ENCODE measurements around the gene EDEM1.
"Not testable (repeated sequence)": the region's sequence is repeated elsewhere in the genome, so short reads cannot be mapped to it uniquely, and the experiment has no call there.

EDEM1 gene
- 376 to 483 reads per million in 2 experiments for total RNA-seq

DNA sequence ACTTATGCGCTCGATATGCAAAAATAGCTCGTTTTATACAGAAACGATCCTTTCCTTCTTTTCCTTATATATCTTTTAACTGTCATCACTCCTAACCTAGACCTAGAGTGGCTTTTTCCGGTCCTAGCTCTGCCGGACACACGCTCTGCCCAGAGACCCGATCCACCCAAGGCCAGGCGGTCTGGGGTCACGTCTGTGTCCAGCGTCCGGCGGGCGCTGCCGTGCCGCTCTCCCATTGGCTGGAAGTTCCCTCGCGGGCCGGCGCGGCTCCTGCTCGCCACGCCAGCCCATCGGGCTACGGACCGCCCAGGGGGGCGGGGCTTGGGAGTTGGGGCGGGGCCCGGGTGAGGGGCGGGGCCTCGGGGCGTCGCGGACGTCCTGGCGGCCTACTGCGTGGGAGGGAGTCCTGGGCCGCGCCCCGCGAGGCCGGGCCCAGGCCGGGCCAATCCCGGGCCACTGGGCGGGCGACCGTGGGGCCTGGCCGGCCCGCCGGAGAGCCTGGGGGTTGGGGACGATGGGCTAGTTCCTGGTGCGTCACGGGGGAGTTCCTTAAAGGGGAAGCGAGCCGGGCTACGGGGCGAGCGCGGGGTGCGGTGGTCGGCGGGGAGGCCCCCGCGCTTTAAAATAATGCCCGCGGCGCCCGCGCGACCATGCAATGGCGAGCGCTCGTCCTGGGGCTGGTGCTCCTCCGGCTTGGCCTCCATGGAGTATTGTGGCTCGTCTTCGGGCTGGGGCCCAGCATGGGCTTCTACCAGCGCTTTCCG, at the start of gene EDEM1:
TSS of gene EDEM1 (plus strand) at position 552 of the 764 bp plus-strand sequence. CDS start at position 651, 99 bp downstream.
- DNase-seq (ENCODE audit: low read depth): peak; percentile 88

DNA sequence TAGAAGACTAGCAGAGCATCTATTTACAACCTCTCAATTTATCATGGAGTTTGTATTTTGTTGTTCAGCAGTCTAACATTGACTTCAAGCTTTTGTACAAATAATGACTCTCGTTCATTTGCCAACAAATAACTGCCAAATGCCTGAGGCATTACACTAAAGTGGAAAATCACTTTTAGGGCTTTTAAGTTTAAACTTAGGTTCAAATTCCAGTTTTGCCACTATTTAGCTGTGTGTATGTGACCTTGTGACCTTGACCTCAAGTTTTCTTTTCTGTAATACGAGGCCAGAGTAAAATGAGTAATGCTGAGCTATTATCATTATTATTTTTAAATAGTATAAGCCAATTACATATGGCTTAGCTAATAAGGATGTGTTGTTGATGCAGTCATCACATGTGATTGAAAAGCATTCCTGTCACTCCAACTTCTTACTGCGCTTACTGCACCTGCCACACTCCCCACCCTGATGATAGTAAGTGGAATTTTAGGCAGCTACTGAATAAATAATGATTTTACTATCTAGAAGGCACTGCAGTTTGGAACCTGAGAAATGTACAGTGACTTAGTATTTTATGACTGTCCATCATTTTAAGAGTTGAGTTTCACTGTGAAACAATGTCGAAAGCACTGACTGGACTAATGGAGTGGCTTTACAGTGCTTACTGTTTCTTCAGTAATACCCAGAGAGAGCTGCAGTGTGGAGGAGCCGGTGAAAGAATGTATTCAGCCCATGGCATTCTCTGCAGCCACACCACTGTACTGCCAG, 49.1 kb upstream of the EDEM1 start:
- DNase-seq (ENCODE audit: low read depth): no peak

DNA sequence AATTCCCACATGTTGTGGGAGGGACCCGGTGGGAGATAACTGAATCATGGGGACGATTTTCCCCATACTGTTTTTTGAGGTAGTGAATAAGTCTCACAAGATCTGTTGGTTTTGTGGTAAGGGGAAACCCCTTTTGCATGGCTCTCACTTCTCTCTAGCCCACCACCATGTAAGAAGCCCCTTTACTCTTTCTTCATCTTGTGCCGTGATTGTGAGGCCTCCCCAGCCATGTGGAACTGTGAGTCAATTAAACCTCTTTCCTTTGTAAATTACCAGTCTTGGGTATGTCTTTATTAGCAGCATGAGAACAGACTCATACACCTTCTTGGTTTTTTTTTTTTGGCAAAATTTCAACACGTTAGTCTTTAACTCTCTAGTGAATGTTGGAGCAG, 47.3 kb upstream of the EDEM1 start:
- no peak for DNase-seq (ENCODE audit: low read depth)

DNA sequence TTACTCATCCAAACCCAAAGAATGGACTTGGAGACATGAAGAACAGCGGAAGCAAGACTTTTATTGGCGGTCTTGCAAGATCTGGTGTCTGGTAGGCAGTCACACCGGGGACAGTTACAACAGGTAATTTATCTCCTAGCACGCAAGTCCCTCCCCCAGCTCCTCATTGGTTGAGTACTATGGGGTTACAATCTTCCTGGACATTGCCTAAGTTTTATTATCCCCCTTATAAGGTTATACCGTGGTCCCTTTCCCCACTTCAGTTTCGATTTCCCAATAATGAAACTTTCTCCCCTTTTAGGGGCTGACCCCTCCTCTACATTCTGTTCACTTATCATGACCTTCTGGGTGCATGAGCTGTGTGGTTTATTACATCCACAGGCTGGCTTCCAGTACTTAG, 46.7 kb upstream of the EDEM1 start:
- no peak for DNase-seq (ENCODE audit: low read depth)

DNA sequence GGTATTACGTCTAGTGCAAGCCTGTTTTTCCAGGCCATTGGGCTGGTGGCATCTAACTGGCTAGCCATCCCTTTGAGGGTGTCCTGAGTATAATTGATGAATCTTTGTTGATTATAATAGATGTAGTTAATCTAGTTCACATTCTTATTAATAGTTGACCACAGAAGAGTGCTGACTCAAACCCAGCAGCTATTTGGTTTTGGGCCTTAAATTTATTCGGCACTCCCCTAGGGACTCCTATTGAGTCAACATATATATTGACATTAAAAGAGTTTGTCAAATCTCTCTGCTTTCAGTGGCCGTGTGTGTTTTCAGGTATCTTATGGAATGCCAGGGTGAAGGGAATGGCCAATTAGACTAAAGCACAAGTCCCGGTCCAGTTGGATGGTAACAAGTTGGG, 45.7 kb upstream of the EDEM1 start:
- DNase-seq (ENCODE audit: low read depth): no peak

DNA sequence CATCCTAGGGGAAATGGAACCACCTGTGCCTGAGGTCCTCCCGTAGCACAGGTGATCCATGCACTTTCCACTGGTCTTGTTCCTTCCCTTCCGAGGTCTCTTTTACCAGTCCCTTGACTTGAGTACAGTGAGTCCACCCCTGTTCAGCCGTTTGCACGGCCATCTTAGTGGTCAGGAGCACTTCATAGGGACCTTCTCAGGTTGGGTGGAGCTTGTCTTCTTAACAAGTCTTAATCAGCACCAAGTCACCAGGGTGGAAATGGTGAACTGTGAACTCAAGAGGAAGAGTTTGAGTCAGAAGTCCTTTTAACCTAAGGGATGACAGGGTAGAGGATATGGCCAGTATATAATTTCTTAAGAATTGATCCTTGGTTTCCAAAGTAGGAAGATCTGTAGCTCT, 44.0 kb upstream of the EDEM1 start:
- no peak for DNase-seq (ENCODE audit: low read depth)

DNA sequence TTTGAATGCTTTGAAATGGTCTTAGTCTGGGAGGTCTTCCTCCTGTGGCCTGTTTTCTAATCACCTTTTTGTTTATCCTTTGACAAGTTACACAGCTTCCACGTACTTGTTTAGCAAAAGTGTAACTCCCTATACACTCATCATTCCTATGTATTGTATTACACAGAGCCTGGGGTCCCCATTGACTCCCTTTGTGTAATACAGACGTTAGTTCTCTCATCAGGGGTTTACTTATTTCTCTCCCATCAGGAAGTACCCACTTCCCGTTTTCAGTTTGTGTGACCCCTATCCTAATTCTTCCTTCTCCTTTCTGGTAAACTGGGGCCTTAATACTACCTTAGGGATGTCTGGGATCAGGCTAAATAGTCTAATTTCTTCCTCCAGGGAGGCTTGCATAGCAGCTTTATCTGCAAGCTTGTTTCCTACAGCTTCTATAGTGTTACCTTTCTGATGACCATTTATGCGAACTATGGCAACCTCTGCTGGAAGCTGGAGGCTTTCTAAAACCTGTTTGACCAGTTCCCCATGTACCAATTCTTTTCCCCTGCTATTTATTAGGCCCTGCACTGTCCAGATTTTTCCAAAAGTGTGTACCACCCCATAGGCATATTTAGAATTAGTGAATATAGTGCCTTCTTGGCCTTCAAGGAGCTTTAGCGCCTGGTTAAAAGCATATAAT, 43.1 kb upstream of the EDEM1 start:
- no peak for DNase-seq (ENCODE audit: low read depth)

DNA sequence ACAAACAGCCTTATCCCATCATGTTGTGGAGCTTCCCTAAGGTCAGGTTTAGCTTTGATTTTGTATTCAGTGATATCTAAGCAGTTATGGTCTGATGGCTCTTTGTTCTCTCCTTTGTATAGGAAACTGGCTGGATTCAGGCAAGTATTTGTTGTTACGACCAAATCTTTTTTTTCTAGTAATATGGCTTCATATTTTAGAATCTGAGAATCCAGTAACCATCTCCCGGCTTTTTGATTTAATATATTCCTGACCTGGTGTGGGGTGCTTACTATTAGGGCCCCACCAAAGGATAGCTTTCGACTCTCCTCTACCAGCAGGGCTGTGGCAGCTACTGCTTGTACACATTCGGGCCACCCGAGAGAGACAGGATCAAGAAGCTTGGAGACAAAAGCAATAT, 42.4 kb upstream of the EDEM1 start:
- DNase-seq (ENCODE audit: low read depth): no peak

DNA sequence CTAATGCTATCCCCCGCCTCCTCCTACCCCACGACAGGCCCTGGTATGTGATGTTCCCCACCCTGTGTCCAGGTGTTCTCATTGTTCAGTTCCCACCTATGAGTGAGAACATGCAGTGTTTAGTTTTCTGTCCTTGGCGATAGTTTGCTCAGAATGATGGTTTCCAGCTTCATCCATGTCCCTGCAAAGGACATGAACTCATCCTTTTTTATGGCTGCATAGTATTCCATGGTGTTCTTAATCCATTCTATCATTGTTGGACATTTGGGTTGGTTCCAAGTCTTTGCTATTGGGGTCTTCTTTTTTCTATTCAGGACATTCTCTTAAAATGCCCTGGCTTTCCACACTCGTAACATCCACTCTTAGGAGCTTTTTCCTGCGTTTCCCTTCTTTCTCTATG, 40.4 kb upstream of the EDEM1 start:
- DNase-seq (ENCODE audit: low read depth): not testable (repeated sequence)

DNA sequence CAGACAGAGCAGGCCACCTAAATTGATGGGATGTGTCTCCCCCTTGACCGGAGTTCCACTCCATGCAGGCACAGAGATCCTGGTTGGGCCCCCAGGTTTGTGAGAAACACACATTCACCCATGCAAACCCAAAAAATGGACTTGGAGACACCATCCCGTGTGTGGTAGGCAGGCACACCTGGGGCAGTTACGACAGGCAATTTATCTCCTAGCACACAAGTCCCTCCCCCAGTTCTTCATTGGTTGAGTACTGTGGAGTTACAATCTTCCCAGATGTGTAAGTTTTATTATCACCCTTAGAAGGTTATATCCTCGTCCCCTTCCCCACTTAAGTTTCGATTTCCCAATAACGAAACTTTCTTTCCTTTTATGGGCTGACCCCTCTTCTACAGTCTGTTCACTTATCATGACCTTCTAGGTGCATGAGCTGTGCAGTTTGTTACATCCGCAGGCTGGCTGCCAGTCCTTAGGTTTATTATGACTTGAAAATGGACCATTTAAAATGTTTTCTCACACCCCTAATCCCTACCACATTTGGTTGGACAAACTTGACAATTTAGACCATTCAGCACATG, 38.1 kb upstream of the EDEM1 start:
- no peak for DNase-seq (ENCODE audit: low read depth)

DNA sequence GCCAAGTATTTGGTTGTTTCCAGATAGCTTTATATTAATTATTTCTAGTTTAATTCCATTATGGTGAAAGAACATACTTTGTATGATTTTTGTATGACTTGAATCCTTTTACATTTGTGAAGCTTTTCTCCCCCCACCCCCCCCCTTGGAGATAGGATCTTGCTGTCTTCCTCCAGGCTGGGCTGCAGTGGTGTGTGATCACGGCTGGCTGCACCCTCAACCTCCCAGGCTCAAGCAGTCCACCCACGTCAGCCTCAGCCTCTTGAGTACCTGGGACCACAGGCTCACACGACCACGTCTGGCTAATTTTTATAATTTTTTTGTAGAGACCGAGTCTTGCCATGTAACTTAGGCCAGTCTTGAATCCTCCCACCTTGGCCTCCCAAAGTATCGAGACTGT, 35.9 kb upstream of the EDEM1 start:
- DNase-seq (ENCODE audit: low read depth): no peak

DNA sequence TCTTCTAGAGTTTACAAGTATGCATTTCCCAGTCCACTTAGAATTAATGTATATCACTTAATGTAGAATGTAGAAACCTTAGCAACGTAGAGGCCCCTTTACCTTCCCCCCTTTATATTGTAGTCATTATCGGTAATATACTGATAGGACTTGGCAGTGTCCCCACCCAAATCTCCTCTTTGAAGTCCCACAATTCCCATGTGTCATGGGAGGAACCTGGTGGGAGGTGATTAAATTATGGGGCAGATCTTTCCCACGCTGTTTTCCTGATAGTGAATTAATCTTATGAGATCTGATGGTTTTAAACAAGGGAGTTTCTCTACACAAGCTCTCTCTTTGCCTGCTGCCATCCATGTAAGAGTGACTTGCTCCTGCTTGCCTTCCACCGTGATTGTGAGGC, 34.4 kb upstream of the EDEM1 start:
- DNase-seq (ENCODE audit: low read depth): no peak

DNA sequence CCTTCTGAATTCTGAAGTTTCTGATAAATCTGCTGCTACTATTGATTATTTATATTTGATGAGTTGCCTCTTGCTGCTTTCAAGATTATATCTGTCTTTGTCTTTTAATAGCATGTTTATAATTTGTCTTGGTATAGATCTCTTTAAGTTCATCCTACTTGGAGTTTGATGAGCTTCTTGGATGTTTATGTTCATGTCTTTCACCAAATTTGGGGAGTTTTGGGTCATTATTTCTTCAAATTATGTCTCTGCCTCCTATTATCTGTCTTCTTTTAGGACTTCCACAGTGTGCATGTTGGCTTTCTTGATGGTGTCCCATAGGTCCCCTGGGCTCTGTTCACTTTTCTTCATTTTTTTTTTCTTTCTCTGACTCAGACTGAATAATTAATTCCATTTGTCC, 32.3 kb upstream of the EDEM1 start:
- DNase-seq (ENCODE audit: low read depth): no peak

DNA sequence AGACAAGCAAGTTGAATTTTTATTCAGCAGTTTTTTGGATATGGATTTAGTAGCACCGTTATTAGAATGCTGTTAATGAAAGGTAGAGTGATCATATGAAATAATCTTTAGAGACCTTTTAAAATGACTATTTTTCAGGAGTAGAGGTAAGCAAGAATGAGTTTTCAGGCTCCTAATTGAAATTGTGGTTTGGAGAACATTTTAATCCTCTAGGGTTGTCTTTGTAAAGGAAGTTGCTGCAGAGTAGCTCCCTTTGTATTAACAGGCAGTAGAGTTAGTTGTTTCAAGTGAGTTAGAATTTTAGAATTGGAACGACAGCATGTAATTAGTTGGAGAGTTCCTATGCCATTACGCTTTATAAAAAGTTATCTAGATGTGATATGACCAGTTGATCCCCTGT, 27.2 kb upstream of the EDEM1 start:
- no peak for DNase-seq (ENCODE audit: low read depth)

DNA sequence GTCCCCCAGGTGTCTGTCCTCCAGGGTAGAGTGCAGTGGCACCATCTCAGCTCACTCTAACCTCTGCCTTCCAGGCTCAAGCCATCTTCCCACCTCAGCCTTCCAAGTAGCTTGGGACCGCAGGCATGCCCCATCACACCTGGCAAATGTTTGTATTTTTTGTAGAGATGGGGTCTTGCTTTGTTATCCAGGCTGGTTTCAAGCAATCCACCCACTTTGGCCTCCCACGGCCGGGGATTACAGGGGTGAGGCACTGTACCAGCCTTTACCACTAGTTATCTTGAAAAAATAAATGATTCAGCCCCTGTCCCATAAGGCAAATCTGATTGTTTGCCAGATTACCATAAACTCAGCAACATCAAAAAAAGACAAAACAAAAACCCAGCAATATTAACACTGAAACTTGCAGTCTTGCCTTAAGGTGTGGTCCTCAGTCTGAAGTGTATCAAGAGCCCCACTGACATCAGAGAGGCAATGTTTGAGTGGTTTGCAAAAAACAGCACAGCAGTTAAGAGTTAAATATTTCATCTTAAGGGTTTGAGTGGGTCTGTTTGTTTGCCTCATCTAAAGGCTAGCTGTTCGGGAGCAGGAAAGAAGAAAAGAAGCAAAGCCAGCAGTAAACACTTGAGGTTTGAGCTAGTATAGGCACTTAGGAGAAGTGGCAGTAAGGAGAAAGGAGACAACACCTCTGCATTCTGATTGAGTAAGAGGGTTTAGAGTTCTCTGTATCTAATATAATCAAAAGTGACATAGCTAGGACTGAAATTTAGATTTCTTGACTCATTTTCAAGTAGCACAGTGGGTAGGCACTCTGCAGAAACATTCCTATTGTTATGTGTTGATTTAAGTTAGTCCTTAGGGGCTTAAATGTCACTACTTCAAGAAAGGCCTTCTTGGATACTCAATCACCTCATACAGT, 26.3 kb upstream of the EDEM1 start:
- no peak for DNase-seq (ENCODE audit: low read depth)

DNA sequence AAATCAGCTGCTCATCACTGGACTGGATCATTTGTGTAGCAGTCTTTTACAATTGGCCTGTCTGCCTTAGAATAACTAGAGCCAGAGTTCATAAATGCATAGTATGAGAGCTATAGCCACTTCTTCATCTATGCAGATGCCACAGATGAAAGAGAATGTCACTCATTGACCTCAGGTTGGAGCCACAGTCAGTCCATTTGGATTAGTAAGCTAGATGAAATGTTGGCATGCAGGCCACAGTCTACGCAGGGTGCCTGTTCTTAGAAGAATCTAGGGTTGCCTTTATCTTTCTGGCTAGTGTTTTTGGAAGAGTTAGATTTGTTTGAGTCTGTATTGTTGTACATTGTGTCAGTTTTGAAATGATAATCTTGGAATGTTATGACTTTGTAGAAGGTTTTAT, 25.4 kb upstream of the EDEM1 start:
- DNase-seq (ENCODE audit: low read depth): no peak

DNA sequence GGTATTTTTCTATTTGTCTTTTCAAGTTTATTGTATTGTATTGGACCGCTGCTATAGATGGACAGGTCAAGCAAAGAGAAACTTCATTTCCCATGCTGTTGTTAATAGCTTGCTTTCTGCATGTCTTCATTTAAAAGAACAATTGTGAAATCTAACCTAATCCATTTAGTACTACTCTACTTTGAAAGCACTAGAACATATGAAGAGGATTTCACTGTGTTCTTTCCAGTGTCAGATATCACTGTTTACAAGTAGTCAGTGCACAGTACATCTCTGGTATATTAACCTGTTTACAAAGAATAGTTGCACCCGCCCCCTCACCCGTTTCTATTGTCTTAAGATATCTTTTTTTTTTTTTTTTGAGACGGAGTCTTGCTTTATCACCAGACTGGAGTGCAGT, 21.8 kb upstream of the EDEM1 start:
- DNase-seq (ENCODE audit: low read depth): no peak

DNA sequence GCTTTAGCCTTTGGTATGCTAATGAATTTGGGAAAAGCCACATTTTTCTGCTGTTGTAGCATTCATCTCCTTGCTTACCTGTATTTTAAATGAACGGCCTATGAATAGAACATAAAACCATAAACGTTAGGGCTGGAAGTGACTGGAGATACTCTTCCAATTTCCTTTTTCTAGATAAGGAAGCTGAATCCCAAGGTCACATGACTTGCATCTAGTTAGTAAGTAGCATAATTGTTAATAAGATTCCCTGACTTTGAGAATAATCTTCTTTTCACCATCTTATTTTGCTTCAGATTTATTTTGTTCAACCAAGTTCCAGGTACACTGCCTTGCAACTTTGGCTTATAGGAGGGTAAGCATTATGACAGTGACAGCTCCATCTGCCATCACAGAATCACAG, 20.7 kb upstream of the EDEM1 start:
- no peak for DNase-seq (ENCODE audit: low read depth)

DNA sequence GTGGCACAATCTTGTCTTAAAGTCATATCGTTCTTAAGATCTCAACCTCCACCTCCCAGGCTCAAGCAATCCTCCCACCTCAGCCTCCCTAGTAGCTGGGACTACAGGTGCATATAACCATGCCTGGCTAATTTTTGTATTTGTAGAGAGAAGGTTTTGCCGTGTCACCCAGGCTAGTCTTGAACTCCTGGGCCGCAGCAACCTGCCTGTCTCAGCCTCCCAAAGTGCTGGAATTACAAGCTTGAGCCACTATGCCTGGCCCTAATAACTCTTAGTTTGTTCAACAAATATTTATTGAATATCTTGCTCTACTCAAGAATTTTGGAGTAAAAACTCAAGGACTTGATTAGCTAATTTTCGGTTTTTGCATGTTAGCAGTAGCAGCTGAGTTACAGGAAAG, 19.4 kb upstream of the EDEM1 start:
- DNase-seq (ENCODE audit: low read depth): no peak

DNA sequence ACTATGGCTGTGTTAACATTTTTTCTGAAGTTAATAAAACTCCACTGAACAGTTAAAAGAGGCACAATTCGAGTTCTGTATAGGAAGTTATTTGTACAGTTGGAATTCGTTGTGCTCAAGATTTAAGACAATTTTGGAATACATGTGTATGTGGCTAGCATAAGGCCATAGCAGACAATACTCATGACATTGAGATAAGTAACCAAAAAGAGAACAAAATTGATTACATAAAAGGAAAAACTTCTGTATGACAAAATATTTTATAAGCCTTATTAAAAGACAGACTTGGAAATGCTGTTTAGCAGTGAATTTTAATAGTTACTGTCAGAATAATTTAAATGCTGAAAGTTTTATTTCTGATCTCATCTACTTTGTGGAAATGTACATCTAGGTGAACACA, 17.7 kb upstream of the EDEM1 start:
- no peak for DNase-seq (ENCODE audit: low read depth)

DNA sequence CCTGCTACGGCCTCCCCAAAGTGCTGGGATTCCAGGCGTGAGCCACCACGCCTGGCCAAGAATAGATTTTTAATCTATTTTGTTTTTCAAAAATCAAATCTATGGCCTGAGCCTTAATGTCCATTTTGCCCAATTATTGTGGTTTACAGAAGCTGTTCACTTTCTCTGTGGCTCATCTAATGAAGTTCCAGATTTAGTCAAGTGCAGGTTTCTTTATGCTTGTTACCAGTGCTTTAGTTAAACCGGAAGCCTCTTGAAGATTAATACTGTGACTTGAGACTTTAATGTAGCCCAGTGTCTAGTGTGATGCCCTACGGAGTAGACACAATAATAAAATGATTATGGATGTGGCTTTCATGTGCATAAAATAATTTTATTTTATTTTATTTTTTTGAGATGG, 16.5 kb upstream of the EDEM1 start:
- DNase-seq (ENCODE audit: low read depth): no peak

DNA sequence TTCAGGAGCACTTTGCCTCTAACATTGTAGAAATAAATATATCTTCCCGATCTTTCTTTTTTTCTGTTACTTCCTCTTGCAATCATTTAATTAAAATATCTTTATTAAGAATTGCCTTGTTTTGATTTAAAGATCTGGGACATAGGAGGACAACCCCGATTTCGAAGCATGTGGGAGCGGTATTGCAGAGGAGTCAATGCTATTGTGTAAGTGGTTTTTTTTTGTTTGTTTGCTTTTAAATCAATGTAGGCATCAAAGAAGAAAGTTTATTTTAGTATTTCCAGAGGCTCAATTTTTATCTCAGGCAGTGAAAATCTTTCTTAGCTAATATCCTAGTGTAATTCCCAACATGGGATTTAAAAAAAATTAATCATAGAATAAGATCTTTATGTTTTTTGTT, 15.5 kb upstream of the EDEM1 start:
- DNase-seq (ENCODE audit: low read depth): no peak

Measured in T follicular helper cell (primary cell).